Neuronal stem cell (in vitro differentiated cells): ENCODE measurements around the gene CBFA2T2.

Source experiments
- DNase-seq: peaks from one replicate; pipeline ENCODE4 v3.0.0-alpha.2; 2013; ENCODE audit warnings: low spot score
- H2AFZ ChIP-seq: one replicate; pipeline ENCODE4 v1.6.1; 2013; ENCODE audit warnings: mild to moderate bottlenecking, low read length, inconsistent platforms
- H2AK5ac ChIP-seq: 2 replicates; pipeline ENCODE4 v1.6.1; 2013; ENCODE audit warnings: low read depth, mild to moderate bottlenecking, inconsistent platforms, low read length, moderate library complexity, mixed read lengths
- H2BK120ac ChIP-seq: 2 replicates; pipeline ENCODE4 v1.6.1; 2013; ENCODE audit warnings: low read depth, mild to moderate bottlenecking, inconsistent platforms, low read length, moderate library complexity, mixed read lengths
- H2BK12ac ChIP-seq: one replicate; pipeline ENCODE4 v1.6.1; 2013; ENCODE audit warnings: low read length, inconsistent platforms
- H2BK15ac ChIP-seq: 2 replicates; pipeline ENCODE4 v1.6.1; 2013; ENCODE audit warnings: mild to moderate bottlenecking, low read length, inconsistent platforms, mixed read lengths
- H2BK5ac ChIP-seq: one replicate; pipeline ENCODE4 v1.6.1; 2013; ENCODE audit warnings: inconsistent platforms, mild to moderate bottlenecking, low read length, moderate library complexity
- H3K14ac ChIP-seq: one replicate; pipeline ENCODE4 v1.6.1; 2013; ENCODE audit warnings: low read length, inconsistent platforms
- H3K18ac ChIP-seq: 2 replicates; pipeline ENCODE4 v1.6.1; 2013; ENCODE audit warnings: low read length, inconsistent platforms
- H3K23ac ChIP-seq: 2 replicates; pipeline ENCODE4 v1.6.1; 2013; ENCODE audit warnings: low read depth, mild to moderate bottlenecking, mixed read lengths, low read length, inconsistent platforms; ENCODE audit not compliant: poor library complexity
- H3K27ac ChIP-seq: replicated peaks from 3 replicates; pipeline ENCODE4 v1.5.1; 2013; ENCODE audit warnings: low read length, inconsistent platforms
- H3K27me3 ChIP-seq, 3 experiments: 2 replicates each; pipeline ENCODE4 v1.6.1; 2013; ENCODE audit warnings: low read length in 3 of 3, mild to moderate bottlenecking in 2 of 3, inconsistent platforms in 1 of 3, low read depth in 1 of 3, mixed read lengths in 1 of 3, moderate library complexity in 1 of 3; ENCODE audit not compliant: control insufficient read depth in 3 of 3, insufficient read depth in 3 of 3
- H3K36me3 ChIP-seq, 2 donors: replicated peaks in 1 of 2; 2 replicates each; pipeline ENCODE4 v1.6.1; 2013; ENCODE audit warnings: low read length in 2 of 2; ENCODE audit not compliant: control insufficient read depth in 2 of 2, insufficient read depth in 2 of 2
- H3K4ac ChIP-seq: 2 replicates; pipeline ENCODE4 v1.6.1; 2013; ENCODE audit warnings: inconsistent platforms, mild to moderate bottlenecking, low read length, moderate library complexity
- H3K4me1 ChIP-seq, 2 donors: 1 replicate in 1 of 2; 2 replicates in 1 of 2; pipeline ENCODE4 v1.6.1; 2013; ENCODE audit warnings: low read length in 2 of 2, low read depth in 1 of 2; ENCODE audit not compliant: control insufficient read depth in 2 of 2, insufficient read depth in 1 of 2
- H3K4me2 ChIP-seq: one replicate; pipeline ENCODE4 v1.6.1; 2013; ENCODE audit warnings: mild to moderate bottlenecking, low read length, inconsistent platforms; ENCODE audit not compliant: insufficient read depth, poor library complexity, severe bottlenecking
- H3K4me3 ChIP-seq, 2 donors: 2 replicates each; pipeline ENCODE4 v1.5.1; 2013; ENCODE audit warnings: low read length in 2 of 2, mild to moderate bottlenecking in 2 of 2, inconsistent platforms in 1 of 2, moderate library complexity in 1 of 2
- H3K79me1 ChIP-seq: one replicate; pipeline ENCODE4 v1.6.1; 2013; ENCODE audit warnings: low read depth, mild to moderate bottlenecking, inconsistent platforms, low read length, moderate library complexity
- H3K9ac ChIP-seq: one replicate; pipeline ENCODE4 v1.6.1; 2013; ENCODE audit warnings: mild to moderate bottlenecking, low read depth, low read length, inconsistent platforms; ENCODE audit not compliant: poor library complexity
- H3K9me3 ChIP-seq, 2 donors: replicated peaks in 1 of 2; 2 replicates each; pipeline versions ENCODE3 to v1.6.1; 2013; ENCODE audit warnings: low read length in 2 of 2, mild to moderate bottlenecking in 2 of 2, inconsistent platforms in 1 of 2, low read depth in 1 of 2, mixed read lengths in 1 of 2, moderate library complexity in 1 of 2; ENCODE audit not compliant: control insufficient read depth in 2 of 2, insufficient read depth in 1 of 2
- H4K8ac ChIP-seq: one replicate; pipeline ENCODE4 v1.6.1; 2013; ENCODE audit warnings: low read depth, mild to moderate bottlenecking, inconsistent platforms, low read length, moderate library complexity
- H4K91ac ChIP-seq: one replicate; pipeline ENCODE4 v1.6.1; 2013; ENCODE audit warnings: low read length, low read depth, mild to moderate bottlenecking, inconsistent platforms; ENCODE audit not compliant: poor library complexity
- WGBS, 2 donors: extraction: QIAGEN DNeasy Blood & Tissue Kit; methylation state at CpG; one replicate each; pipeline ENCODE4 v1.1.7; 2013; ENCODE audit warnings: missing lambda C conversion rate in 2 of 2, mixed read lengths in 1 of 2; ENCODE audit not compliant: insufficient read length in 2 of 2, insufficient replicate concordance in 1 of 2; ENCODE audit errors: extremely low coverage in 2 of 2; 5-methylcytosine and 5-hydroxymethylcytosine counted together

Gene CBFA2T2

DNA sequence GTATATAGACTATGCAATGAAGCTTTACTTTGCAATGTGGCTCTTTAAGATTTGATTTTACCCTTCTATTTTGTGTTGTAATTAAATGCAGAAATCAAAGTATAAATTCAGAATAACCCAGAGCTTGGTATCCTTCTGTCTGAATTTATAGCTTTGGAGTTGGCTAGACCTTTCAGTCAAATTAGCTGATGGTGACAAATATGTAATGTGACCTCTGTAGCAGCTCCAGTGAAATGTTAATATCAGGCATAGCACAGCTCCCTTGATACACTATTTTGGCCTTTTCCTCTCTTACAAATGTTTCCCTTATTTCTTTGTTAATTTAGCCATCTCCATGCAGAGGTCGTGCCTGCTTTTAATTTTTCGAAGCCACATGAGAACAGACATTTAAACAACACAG, 11.1 kb downstream of the CBFA2T2 start:
- no peak overlapping the region for H4K91ac ChIP-seq
- H2BK120ac ChIP-seq = no peak overlapping the region

DNA sequence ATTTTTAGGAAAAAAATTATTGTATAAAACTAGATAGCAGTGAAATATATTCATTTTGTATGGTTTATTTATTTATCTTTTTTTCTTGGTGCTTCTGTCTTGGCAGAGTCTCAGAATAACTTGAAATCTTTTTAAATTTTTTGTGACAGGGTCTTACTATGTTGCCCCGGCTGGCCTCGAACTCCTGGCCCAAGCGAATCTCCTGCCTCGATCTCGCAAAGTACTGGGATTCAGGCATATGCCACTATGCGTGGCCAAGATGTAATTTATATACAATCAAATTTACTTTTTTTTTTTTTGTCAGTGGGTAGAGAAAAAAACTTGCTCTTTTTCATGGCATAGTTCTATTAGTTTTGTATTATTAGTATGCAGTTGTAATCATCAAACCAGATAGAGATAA, 13.7 kb downstream of the CBFA2T2 start:
- Histone ChIP-seq H2BK15ac (no peak overlapping the region), H2BK5ac (no peak overlapping the region), H3K18ac (no peak overlapping the region), H3K4me3 (no peak overlapping the region), H3K14ac (no peak overlapping the region), H3K4me1 (no peaks in the 10 kb centered on the region), H3K79me1 (peaks cover 4% of the 10 kb centered on the region), H3K9ac (no peak overlapping the region), H4K91ac (no peak overlapping the region), H2BK12ac (no peak overlapping the region), H4K8ac (no peak overlapping the region), H3K23ac (no peak overlapping the region), H2AFZ (no peak overlapping the region), H3K36me3 (no peaks in the 10 kb centered on the region), H3K9me3 (no peaks in the 10 kb centered on the region), H2AK5ac (no peak overlapping the region), H3K4ac (no peak overlapping the region), H2BK120ac (no peak overlapping the region), H3K4me2 (no peak overlapping the region), H3K27ac (no peak overlapping the region), H3K27me3 (no peaks in the 10 kb centered on the region)
- no peak for DNase-seq
- WGBS, 2 donors = no CpG with 5 or more reads among the region's 6 CpGs

More for the DNA sequence above, 11.1 kb downstream of the CBFA2T2 start:
- Histone ChIP-seq H3K4me2 (no peak overlapping the region), H3K4me1 (no peaks in the 10 kb centered on the region), H3K4me3 (no peak overlapping the region), H3K9ac (no peak overlapping the region), H2BK5ac (no peak overlapping the region), H3K27me3 (no peaks in the 10 kb centered on the region), H2BK12ac (no peak overlapping the region), H2BK15ac (no peak overlapping the region), H3K4ac (no peak overlapping the region), H3K18ac (no peak overlapping the region), H4K8ac (no peak overlapping the region), H3K14ac (no peak overlapping the region), H2AFZ (no peak overlapping the region), H3K36me3 (no peaks in the 10 kb centered on the region), H3K9me3 (no peaks in the 10 kb centered on the region), H3K27ac (no peak overlapping the region), H2AK5ac (no peak overlapping the region), H3K23ac (no peak overlapping the region), H3K79me1 (no peaks in the 10 kb centered on the region)
- DNase-seq = no peak
- no CpG with 5 or more reads among the region's 2 CpGs for WGBS, 2 donors

DNA sequence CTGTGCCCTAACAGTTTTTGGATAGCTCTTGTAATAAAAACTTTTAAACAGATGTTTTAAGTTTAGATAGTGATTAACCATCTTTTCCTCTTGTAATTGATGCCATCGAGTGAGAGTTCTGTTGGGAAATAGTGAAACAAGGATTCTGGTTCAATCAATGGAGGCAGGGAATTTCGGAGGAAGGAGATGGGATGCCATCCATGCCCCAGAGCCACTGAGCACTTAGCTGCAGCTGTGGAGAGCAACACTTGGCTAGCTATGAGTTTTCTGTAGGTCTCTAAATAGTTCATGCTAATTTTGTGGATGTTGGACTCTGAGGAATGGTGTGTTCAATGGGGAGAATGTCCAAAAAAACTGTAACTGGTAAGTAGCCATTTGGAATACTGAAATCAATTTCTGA, 16.7 kb downstream of the CBFA2T2 start:
- Histone ChIP-seq H3K9me3 (peaks cover 0 to 3% of the 10 kb centered on the region in 2 donors), H3K4me1 (no peaks in the 10 kb centered on the region), H3K9ac (no peak overlapping the region), H3K36me3 (no peaks in the 10 kb centered on the region), H3K79me1 (peaks cover 4% of the 10 kb centered on the region), H3K4me3 (no peak overlapping the region), H4K91ac (no peak overlapping the region), H2BK15ac (no peak overlapping the region), H2AK5ac (no peak overlapping the region), H2BK5ac (no peak overlapping the region), H3K18ac (no peak overlapping the region), H3K27me3 (no peaks in the 10 kb centered on the region), H2BK12ac (no peak overlapping the region), H3K14ac (no peak overlapping the region), H3K27ac (no peak overlapping the region), H2AFZ (no peak overlapping the region), H3K4me2 (no peak overlapping the region), H3K4ac (no peak overlapping the region), H3K23ac (no peak overlapping the region), H4K8ac (no peak overlapping the region), H2BK120ac (no peak overlapping the region)
- DNase-seq = no peak
- no CpG with 5 or more reads among the region's 2 CpGs for WGBS, 2 donors

DNA sequence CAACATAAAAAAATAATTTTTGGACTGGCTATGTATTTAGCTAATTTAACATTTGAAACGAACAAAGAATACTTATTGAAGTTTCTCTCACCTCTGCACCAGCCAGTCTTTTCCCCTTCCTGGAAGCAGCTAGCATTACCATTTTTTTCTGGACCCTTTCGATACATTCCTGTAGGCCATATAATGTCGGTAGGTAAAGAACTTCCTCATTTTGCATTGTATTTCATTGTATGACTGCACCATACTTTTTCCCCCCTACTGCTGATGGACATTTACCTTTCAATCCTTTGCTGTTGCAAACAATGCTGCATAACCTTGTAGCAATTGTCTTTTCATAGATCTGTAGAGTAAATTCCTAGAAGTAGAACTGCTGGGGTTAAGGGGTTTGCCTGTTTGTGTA, 17.6 kb downstream of the CBFA2T2 start:
- Histone ChIP-seq H3K27ac (no peak overlapping the region), H3K18ac (no peak overlapping the region), H3K27me3 (no peaks in the 10 kb centered on the region), H2BK12ac (no peak overlapping the region), H3K79me1 (peaks cover 4% of the 10 kb centered on the region), H2BK15ac (no peak overlapping the region), H3K4me1 (no peaks in the 10 kb centered on the region), H3K36me3 (no peaks in the 10 kb centered on the region), H4K8ac (no peak overlapping the region), H2AFZ (no peak overlapping the region), H3K4me3 (no peak overlapping the region), H3K4me2 (no peak overlapping the region), H4K91ac (no peak overlapping the region), H3K14ac (no peak overlapping the region), H2BK120ac (no peak overlapping the region), H3K9me3 (peaks cover 0 to 3% of the 10 kb centered on the region in 2 donors), H3K23ac (no peak overlapping the region), H3K9ac (no peak overlapping the region), H2BK5ac (no peak overlapping the region), H3K4ac (no peak overlapping the region), H2AK5ac (no peak overlapping the region)
- WGBS, 2 donors = no CpG with 5 or more reads among the region's 3 CpGs
- DNase-seq = no peak
